HG02943 (cell line): ENCODE data around the gene CYP2W1.
A peak's percentile ranks its signal among the peaks of the same experiment; 100 is the strongest.

Experiments used
- ATAC-seq: cut with Tn5 transposase; IDR thresholded peaks from one replicate; pipeline ENCODE4 v1.9.1; 2021; ENCODE audit warnings: mild to moderate bottlenecking, low read depth, moderate library complexity; ENCODE audit not compliant: unreplicated experiment

CYP2W1 gene

DNA sequence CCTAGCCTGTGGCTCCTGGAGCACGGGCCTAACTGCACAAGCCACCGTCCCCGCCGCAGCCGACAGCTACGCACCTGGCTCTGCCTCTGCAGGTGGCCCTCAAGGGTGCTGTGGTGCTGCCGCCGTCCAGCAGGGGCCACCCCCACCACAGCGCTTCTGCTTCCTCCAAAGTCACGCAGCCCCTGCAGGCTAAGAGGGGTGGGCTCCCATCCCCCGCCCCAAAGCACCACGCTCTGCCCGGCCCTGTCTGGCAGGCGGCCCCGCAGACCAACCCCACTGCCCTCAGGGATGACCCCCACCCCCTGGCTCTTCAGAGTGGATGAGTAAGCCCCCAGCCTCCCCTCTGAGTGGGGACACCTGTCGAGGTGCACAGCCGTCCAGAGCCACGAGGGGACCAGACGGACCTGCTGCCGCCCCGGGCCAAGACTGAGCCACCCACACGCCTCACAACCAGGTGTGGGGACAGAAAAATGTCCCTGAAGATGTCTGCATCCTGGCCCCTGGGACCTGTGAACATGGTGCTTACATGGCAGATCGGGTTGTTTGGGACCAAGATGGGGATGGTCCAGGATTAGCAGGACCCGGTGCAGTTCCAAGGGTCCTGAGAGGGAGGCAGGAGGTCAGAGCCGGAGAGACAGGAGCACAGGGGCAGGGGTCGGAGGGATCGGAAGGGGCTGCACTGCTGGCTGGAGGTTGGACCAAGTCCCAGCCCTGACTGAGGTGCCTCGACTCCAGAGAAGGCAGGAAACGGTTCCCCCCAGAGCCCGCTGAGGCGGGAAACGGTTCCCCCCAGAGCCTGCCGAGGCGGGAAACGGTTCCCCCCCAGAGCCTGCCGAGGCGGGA lies 19.5 kb upstream of the CYP2W1 start:
- ATAC-seq: no peak

DNA sequence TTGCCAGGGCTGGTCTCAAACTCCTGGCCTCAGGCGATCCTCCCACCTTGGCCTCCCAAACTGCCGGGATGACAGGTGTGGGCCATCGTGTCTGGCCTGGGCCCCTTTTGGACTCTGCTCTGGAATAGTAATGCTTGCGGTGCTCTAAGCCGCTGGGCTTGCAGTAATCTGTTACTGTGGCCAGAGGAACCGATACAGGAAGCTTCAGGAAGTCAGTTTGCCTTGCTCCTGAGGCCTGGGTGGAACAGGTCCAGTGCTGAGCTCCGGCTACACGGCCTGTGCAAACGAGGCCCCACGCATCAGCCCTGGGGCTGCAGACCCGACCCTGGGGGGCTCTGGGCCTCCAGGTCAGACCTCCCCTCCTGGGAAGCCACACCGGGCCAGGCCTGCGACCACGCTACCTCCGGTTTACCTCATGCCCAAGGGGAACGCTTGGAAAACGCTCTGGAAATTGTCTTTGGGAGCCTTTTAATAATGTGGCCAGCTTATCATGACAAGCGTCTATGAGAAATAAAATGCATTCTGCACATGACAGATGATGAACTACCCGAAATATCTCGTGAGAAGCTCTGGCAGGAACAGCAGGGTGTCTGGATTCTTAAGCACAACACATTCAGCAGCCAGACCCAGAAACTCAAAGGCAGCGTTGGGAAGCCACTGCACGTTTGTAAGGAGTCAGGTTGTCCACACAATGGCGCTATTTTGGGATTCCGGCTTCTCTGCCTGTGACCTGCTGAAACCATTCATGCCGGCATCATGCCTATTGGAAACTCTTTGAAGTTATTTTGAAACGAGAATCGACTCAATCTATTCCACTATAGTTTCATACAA lies 18.4 kb upstream of the CYP2W1 start:
- ATAC-seq: no peak

DNA sequence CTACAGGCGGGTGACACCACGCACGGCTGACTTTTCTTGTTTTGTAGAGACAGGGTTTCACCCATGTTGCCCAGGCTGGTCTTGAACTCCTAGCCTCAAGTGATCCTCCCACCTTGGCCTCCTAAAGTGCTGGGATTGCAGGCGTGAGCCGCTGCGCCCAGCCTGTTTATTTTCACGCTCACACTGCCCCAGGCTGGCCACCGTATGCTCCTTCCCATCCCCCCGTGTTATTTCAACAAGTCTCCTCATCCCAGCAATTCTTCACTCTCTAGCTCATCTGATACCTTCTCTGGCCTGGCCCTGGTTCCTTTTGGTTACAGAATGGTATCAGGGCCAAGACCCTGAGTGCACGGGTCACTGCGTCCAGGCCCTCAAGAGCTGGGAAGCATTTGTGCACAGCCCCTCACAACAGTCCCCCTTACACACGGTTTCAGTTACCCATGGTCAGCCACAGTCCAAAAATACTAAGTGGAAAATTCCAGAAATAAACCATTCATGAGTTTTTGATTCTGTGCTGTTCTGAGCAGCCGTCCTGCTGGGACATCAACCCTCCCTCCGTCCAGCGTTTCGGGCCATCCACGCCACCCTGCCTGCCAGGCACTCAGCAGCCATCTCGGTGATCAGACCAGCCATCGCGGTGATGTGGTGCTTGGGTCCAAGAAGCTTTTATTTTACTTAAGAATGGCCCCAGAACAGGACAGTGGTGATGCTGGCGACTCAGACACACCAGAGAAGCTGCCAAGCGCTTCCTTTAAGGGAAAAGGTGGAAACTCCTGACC lies 16.5 kb upstream of the CYP2W1 start:
- no peak for ATAC-seq

DNA sequence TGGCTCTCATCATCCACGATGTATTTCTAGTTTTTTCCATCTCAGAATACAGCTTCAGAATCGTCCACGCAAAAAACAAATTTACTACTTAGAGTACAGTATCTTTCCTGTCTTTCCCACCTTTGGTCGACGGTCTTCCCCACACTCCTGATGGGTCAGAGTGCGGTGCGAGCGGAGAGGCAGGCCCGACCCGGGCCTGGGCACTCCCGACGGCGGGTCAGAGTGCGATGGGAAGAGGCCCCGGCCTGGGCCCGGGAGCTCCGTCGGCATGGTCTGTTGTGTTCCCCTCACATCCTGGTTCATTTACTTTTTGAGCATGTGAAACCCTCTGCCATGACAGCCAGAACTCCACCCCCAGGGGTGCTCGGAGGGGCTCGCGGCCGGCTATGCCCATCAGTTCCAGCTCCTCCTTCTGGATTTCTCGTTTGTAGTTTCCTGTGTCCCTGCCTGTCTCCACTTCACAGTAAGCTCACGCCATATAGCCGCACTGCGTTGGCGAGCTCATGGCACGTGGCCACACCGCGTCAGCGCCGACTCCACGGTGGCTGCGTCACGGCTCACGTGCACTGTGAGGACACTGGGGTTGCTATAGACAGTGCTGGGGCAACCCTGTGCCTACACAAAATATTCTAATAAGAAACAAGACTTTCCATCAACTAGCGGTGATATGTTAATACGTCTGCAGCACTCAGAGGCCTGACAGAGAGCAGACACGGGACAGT lies 15.5 kb upstream of the CYP2W1 start:
- no peak for ATAC-seq

DNA sequence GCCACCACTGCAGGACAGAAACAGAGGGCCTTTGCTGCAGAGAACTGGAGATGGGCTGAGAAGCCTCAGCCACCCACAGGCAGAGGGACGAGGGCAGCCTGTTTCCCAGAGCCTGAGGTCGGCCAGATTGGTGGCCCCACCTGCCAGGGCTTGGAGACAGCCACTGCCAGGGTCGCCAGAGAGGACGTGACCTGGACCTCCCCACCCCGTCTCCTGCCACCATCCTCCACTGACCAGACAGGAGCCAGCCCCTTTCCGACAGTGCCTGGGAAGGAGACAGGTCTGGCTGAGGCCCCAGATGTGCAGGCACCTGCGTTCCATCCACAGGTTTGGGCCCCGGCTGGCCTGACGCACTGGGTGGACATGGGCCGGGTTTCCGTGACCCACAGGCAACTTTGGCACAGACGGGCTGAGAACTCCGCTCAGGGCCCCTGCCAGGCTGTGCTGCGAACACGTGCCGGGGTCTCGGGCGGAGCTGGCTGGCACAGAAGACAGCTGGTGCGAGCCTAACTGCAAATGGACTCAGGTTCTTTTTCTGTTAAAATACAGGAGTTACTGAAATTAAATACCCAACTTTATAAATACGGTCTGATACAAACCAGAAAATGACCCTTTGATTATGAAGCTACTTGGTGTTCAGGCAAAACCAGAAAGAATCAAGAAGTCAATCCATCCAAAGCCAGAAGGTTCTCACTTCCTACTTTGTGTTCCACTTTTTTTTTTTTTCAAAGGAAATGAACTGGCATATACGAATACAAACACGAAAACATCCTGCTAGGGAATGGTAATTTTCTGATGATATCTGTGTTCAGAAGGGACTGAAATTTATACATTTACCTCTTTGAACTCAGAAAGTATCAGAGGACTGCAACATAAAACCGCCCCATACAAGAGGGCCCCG lies 14.5 kb upstream of the CYP2W1 start:
- no peak for ATAC-seq

DNA sequence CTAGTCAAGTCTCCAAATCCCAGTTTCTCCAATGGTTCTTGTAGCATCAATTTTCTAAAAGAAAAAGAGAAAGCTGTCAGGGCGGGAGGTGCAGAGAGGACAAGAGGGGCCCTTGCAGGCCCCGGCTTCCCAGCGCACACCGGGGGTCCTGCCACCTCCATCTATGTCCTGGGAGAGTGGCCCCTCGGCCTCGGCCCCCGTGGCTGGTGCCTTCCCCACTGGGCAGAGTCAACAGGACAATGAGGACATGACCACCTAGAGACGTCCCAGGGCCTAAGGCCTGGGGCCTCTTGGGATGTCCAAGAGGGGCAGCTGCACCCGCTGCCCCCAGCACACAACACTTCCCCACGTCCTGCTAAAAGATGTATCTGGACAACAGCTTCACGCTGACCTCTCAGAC lies 13.6 kb upstream of the CYP2W1 start:
- no peak for ATAC-seq

DNA sequence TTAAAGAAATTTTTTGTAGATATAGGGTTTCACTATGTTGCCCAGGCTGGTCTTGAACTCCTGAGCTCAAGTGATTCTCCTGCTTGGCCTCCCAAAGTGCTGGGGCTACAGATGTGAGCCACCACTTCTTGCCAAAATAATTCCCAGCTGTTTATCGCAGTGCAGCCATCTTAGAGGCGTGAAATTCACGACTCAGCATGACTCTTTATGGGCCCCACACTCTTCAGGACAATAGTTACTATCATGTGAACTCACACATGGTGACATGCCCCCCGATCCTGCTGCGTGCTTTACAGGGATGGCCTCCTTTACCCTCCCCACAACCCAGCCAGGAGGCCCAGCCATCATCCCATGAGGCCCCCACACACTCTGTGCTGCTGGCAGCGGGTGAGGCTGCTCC lies 12.2 kb upstream of the CYP2W1 start:
- no peak for ATAC-seq

DNA sequence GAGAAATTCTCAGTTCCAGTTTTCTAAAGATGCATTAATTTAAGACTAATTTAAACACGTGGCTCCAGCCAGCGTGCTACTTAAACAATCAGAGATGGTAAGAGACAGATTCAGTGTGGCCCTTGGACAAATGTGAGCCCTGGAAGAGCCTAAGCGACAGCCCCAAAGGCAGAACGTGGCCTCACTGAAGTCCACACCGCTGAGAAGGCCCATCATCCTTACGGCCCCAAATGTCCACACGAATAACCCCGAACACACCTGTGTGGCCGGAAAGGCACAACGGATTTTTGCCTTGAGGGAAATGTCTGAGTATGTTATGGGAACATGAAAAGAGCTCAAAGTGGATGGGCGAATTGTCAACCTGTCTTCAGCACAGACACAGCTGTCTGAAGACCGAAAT lies 10.9 kb upstream of the CYP2W1 start:
- no peak for ATAC-seq

DNA sequence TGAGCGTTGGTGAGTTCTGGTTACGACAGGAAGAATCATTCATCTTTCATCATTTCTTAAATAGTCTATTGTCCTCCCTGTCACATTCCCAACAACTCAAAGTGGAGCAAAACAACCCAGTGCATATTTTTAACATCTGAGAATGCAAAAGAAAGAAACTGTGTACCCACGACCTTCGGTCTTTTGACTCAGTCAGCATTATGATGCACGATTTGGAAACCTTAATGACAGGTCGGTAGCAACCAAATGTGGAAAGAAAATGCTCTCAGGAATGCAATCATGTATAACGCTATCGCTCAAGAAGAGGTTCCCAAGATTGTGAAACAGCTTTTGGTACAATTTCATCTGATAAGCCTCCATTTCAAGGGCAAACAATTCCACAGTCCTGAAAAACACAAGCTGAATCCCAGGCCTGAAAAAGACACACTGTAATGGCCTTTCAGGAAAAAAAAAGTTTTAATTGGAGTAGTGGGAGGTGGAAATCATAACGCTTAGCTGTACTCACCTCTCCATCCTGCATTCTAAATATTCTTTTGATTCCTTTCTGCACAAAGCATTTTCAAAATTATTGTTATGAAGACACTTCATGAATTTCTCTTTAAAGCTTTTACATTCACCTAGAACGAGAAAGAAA lies 10.2 kb upstream of the CYP2W1 start:
- no peak for ATAC-seq

DNA sequence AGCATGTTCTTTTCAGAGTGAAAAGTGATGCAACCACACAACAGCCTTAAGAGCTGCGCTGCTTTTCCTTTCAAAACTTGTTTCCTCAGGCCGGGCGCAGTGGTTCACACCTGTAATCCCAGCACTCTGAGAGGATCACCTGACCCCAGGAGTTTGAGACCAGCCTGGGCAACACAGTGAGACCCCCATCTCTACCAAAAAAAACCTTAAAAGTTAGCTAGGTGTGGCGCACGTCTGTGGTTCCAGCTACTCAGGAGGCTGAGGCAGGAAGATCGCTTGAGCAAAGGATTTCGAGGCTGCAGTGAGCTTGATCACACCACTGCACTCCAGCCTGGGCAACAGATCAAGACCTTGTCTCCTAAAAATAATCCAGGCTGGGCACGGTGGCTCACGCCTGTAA lies 9.7 kb upstream of the CYP2W1 start:
- no peak for ATAC-seq

DNA sequence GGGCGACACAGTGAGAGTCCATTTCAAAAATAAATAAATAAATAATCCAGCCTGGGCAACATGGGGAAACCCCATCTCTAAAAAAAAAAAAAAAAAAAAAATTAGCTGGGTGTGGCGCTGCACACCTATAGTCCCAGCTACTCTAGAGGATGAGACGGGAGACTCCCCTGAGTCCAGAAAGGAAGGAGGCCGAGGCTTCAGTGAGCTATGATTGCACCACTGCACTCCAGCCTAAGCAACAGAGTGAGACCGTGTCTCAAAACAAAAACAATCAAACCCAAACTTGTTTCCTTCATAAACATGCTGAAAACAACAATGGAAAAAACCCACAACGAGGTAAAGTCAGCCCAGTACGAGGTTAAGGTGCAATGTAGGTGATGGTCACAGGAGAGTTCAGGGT lies 8.8 kb upstream of the CYP2W1 start:
- no peak for ATAC-seq

DNA sequence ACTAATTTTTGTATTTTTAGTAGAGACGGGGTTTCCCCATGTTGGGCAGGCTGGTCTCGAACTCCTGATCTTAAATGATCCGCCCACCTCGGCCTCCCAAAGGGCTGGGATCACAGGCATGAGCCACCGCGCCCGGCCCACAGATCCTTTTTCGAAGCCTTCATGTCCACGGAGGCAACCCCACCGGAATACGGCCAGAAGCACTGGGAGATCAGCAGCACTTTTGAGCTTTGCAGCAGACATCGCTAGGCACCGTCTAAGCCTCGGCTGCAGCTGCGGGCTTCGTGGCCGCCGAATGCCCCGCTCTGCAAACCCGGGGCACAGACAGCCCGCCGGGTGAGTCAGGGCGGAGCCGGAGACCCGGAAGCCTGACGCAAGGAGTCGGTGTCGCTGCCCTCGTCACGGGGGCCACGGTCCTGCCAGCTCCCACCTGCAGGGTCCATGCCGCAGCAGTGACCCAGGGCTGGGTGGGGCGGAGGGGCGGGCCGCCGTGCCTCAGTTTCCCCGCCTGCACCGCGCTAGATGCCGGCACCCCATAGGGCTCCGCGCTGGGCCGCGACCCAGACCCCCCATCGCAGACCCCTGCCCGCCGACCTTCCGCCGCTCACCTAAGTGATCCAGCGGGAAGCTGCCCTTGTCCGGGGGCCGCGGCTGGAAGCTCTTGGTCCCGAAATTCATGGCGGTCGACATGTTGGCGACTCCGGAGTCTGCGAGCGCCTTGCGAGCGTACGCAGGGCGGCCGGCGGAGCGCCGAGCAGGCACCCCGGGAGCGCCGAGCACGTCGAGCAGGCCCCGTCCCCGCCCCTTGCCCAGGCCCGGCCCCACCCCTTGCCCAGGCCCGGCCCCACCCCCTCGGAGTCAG lies 7.9 kb upstream of the CYP2W1 start, which contains the start of gene COX19:
COX19 (minus strand) TSS at position 730 of the 862 bp plus-strand sequence; CDS start at position 690, 40 bp downstream.
- peak; percentile 64 for ATAC-seq

DNA sequence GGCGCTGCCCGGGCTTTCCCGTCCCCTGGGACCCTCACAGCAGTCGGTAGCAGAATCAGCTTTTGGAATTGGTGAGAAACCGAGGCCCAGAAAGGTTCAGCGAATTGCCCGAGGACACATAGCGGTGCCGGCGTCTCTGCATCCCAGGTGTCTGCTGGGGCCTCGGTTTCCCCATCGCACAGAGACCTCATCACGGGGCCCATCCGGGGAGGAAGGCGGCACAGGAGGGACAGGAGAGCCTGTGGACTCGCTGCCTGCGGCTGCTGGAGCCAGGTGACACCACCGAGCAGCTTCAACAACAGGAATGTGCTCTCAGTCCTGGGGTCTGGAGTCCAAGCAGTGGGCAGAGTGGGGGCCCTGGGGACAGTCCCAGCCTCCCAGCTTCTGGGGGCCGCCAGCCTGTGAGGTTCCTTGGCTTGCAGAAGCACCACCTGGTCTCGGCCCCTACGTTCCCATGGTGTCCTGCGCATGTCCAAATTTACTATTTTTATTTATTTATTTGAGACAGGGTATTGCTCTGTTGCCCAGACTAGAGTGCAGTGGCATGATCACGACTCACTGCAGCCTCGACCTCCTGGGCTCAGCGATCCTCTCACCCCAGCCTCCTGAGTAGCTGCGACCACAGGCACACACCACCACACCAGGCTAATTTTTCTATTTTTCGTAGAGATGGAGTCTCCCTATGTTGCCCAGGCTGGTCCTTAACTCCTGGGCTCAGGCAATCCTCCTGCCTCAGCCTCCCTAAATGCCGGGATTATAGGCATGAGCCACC lies 7.1 kb upstream of the CYP2W1 start:
- ATAC-seq: no peak

DNA sequence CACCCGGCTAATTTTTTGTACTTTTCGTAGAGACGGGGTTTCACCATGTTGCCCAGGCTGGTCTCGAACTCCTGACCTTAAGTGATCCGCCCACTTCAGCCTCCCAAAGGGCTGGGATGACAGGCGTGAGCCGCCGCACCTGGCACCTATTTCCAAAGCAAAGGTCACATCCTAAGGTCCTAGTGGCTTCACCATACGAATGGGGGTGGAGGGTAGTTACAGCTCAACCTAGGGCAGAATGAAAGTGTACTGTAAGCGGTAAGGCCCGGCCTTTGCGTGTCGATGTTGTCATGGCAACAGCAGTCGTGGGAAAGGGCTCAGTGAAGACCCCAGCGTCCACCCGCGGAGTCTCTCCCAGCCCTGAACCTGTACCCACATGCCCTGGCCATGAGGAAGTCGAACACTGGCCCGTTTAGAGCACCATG lies 6.1 kb upstream of the CYP2W1 start:
- ATAC-seq: no peak

DNA sequence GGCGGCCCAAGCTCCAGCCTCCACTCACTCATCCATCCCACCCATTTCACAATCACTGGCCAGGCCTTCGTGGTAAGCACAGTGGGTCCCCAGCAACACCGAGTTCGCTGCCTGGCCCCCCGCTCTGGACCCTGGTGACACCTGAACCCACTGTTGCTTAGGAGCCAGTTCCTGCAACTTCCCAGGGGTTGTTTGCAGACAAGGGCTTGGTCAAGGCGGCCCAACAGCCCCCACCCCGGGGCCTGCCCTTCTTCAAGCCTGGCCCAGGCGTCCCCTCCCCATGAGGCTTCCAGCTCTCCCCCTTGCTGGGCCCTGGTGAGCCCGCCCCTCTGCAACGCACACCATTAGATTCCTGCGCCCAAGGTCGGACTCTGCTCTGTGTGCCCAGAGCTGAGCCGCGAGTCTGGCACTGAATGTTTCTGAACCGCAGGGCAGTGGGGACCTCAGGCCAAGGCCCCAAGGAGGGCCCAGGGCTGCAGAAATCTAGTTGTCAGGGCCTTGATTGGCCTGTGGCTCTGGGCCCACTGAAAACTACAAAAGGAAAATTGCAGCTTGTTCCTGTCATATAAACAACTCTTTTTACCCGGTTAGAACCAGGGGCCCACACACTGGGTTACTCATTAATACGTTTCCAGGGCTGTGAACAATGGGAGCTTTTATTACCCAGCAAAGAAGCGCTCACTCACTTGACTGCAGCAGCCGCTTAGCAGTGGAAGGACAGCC lies 5.5 kb upstream of the CYP2W1 start:
- ATAC-seq: no peak

DNA sequence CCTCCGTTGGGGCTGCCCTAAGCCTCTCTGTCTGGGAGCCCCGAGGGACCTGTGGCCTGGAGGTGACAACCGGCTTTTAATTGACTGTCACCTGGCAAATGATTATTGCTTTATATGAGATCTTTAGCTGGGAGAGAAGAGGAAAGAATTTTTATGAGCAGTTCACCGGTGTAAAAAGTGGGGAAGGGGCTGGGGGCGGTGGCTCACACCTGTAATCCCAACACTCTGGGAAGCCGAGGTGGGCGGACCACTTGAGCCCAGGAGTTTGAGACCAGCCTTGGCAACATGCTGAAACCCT lies 5.0 kb upstream of the CYP2W1 start:
- no peak for ATAC-seq
